ENCODE data around the gene ARHGEF11.

ARHGEF11 gene

GRCh38 chr1:157050836-157051235, 5.3 kb upstream of the ARHGEF11 start:
- in situ Hi-C loops (cut with HindIII; ENCODE audit: low sequenced_read_pairs), result no loop called here

- in situ Hi-C loops (cut with HindIII; ENCODE audit: low sequenced_read_pairs), result no loop called here
Observed at GRCh38 chr1:157047062-157047410, 1.5 kb upstream of the ARHGEF11 start.

- in situ Hi-C loops (cut with HindIII; ENCODE audit: low sequenced_read_pairs), result no loop called here
Observed at GRCh38 chr1:157044326-157044725, 1.2 kb downstream of the ARHGEF11 start.

GRCh38 chr1:157043685-157044084, 1.9 kb downstream of the ARHGEF11 start:
- in situ Hi-C loops (cut with HindIII; ENCODE audit: low sequenced_read_pairs), result no loop called here

GRCh38 chr1:157042846-157043245, 2.7 kb downstream of the ARHGEF11 start:
- in situ Hi-C loops (cut with HindIII; ENCODE audit: low sequenced_read_pairs), result no loop called here

- in situ Hi-C loops (cut with HindIII; ENCODE audit: low sequenced_read_pairs), result no loop called here
Observed at GRCh38 chr1:157040802-157041201, 4.7 kb downstream of the ARHGEF11 start.

- in situ Hi-C loops (cut with HindIII; ENCODE audit: low sequenced_read_pairs), result no loop called here
Observed at GRCh38 chr1:157035121-157035520, 10.4 kb downstream of the ARHGEF11 start.

- in situ Hi-C loops (cut with HindIII; ENCODE audit: low sequenced_read_pairs), result loop anchor here (5.0 kb wide), 1 partner anchor 72 kb away; no protein-coding TSS in a partner anchor
Observed at GRCh38 chr1:157034137-157034800, 11.3 kb downstream of the ARHGEF11 start.

- in situ Hi-C loops (cut with HindIII; ENCODE audit: low sequenced_read_pairs), result loop anchor here (5.0 kb wide), 1 partner anchor 71 kb away; no protein-coding TSS in a partner anchor
Observed at GRCh38 chr1:157033357-157033876, 12.1 kb downstream of the ARHGEF11 start.

- in situ Hi-C loops (cut with HindIII; ENCODE audit: low sequenced_read_pairs), result loop anchor here (5.0 kb wide), 1 partner anchor 70 kb away; no protein-coding TSS in a partner anchor
Observed at GRCh38 chr1:157032303-157032702, 13.2 kb downstream of the ARHGEF11 start.

- in situ Hi-C loops (cut with HindIII; ENCODE audit: low sequenced_read_pairs), result loop anchor here (5.0 kb wide), 1 partner anchor 68 kb away; no protein-coding TSS in a partner anchor
Observed at GRCh38 chr1:157030728-157031127, 14.8 kb downstream of the ARHGEF11 start.

- in situ Hi-C loops (cut with HindIII; ENCODE audit: low sequenced_read_pairs), result no loop called here
Observed at GRCh38 chr1:157028674-157029073, 16.9 kb downstream of the ARHGEF11 start.

- in situ Hi-C loops (cut with HindIII; ENCODE audit: low sequenced_read_pairs), result no loop called here
Observed at GRCh38 chr1:157025856-157026255, 19.7 kb downstream of the ARHGEF11 start.

- in situ Hi-C loops (cut with HindIII; ENCODE audit: low sequenced_read_pairs), result no loop called here
Observed at GRCh38 chr1:157025385-157025784, 20.2 kb downstream of the ARHGEF11 start.

GRCh38 chr1:157021688-157022087, 23.9 kb downstream of the ARHGEF11 start:
- in situ Hi-C loops (cut with HindIII; ENCODE audit: low sequenced_read_pairs), result no loop called here

GRCh38 chr1:157019457-157019856, 26.1 kb downstream of the ARHGEF11 start:
- in situ Hi-C loops (cut with HindIII; ENCODE audit: low sequenced_read_pairs), result no loop called here

GRCh38 chr1:157011845-157012244, 33.7 kb downstream of the ARHGEF11 start:
- in situ Hi-C loops (cut with HindIII; ENCODE audit: low sequenced_read_pairs), result no loop called here

GRCh38 chr1:157008502-157008901, 37.0 kb downstream of the ARHGEF11 start:
- in situ Hi-C loops (cut with HindIII; ENCODE audit: low sequenced_read_pairs), result no loop called here

- in situ Hi-C loops (cut with HindIII; ENCODE audit: low sequenced_read_pairs), result no loop called here
Observed at GRCh38 chr1:157007306-157007705, 38.2 kb downstream of the ARHGEF11 start.

- in situ Hi-C loops (cut with HindIII; ENCODE audit: low sequenced_read_pairs), result no loop called here
Observed at GRCh38 chr1:157006676-157007075, 38.9 kb downstream of the ARHGEF11 start.

- in situ Hi-C loops (cut with HindIII; ENCODE audit: low sequenced_read_pairs), result no loop called here
Observed at GRCh38 chr1:157005965-157006364, 39.6 kb downstream of the ARHGEF11 start.

- in situ Hi-C loops (cut with HindIII; ENCODE audit: low sequenced_read_pairs), result no loop called here
Observed at GRCh38 chr1:157004806-157005205, 40.7 kb downstream of the ARHGEF11 start.

- in situ Hi-C loops (cut with HindIII; ENCODE audit: low sequenced_read_pairs), result no loop called here
Observed at GRCh38 chr1:157004327-157004726, 41.2 kb downstream of the ARHGEF11 start.

Measured in DLD1 (cell line).